Right cardiac atrium (tissue), 5 donors: Measurements from ENCODE around the gene ATP10B. TPM values are rescaled to one million over a fixed set of nuclear protein-coding genes. Genes with fewer than 3 reads are reported as not detected.

ENCODE experiments used
- ATAC-seq, 2 donors: fragments of 200-7000 bp; cut with Tn5 transposase; one replicate each; pipeline versions ENCODE4 v1.8.0 to v1.9.1; 2020; ENCODE audit warnings: moderate library complexity in 2 of 2, mild to moderate bottlenecking in 1 of 2
- DNase-seq, 3 donors: peaks; one replicate each; pipeline ENCODE4 v3.0.0-alpha.2; 2020
- H3K27ac ChIP-seq: one replicate; pipeline ENCODE4 v1.5.1; 2013; ENCODE audit warnings: mild to moderate bottlenecking, low read length, control low read depth, moderate library complexity
- H3K27me3 ChIP-seq: one replicate; pipeline ENCODE4 v1.6.1; 2013; ENCODE audit not compliant: control insufficient read depth, insufficient read depth
- H3K4me1 ChIP-seq: one replicate; pipeline ENCODE4 v1.6.1; 2013; ENCODE audit warnings: low read length; ENCODE audit not compliant: control insufficient read depth, insufficient read depth
- H3K4me3 ChIP-seq: one replicate; pipeline ENCODE4 v1.5.1; 2013; ENCODE audit warnings: low read length, control low read depth
- H3K9me3 ChIP-seq: one replicate; pipeline ENCODE4 v1.6.1; 2013; ENCODE audit warnings: low read length; ENCODE audit not compliant: control insufficient read depth
- WGBS: extraction: QIAGEN DNeasy Blood & Tissue Kit; methylation state at CpG from one replicate; pipeline ENCODE4 v1.1.7; 2013; 5-methylcytosine and 5-hydroxymethylcytosine counted together
- intact Hi-C, 4 donors: fragments of 100-400 bp; cut with DNase I; formaldehyde crosslinking; loops; one replicate each; pipeline versions ENCODE4 v1.11.0 to v1.14.0; 2022 to 2023
- polyA plus RNA-seq: library from polyadenylated mRNA; stranded (reverse); fragments of 200-250 nt; gene quantifications from one replicate; pipeline ENCODE4 v1.2.3, GENCODE V29; 2013
- total RNA-seq, 4 donors: library from RNA; stranded (reverse); fragmentation: NEBNext Ultra II Directional; extraction: Animal tissue kit (Norgen Biotek cat#: 25700); gene quantifications; one replicate each; pipeline ENCODE4 v1.2.1, GENCODE V29; 2021
- donor health status: healthy with polysubstance abuse.
- donor health status: DM: no; HTN: yes; CAD: no.
- donor health status: DM: no; HTN: no; CAD: no.
- donor health status: DM: no; HTN: yes; CAD: no; lungs with severe emphysema.
- donor health status: DM: yes; HTN: yes; CAD: no.

ATP10B gene
- total and polyA plus RNA-seq, 5 donors = 0.25 TPM; not detected in 4

DNA sequence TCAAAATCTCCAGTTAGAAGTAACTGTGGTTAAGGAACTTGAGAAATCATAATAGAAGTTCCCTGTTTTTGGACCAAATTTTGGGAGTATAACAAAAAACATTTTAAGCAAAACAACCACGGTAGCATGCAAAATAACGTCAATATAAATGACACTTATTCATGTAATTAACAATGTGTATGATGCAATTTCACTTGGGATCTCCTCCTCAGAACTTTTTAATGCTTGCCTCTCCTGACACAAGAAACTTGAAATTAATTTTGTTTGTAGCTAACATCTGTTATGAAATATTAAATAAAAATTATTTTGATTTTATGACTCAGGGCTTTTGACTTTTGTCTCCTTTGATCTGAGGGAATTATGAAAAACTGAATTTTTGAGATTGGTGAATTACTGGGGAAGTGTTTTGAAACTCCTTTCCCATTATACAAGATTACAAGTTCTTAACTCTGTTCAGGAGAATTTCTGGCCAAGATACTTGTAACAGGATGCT is 149.7 kb downstream of the ATP10B start:
- DNase-seq = no peak
- WGBS = 68% methylated on average over 2 of the region's 2 CpGs
- Histone ChIP-seq H3K27me3 (no peaks in the 10 kb centered on the region), H3K4me3 (no peak overlapping the region), H3K27ac (no peak overlapping the region), H3K4me1 (no peaks in the 10 kb centered on the region), H3K9me3 (no peaks in the 10 kb centered on the region)
- intact Hi-C loops = no loop called here
- no peak for ATAC-seq

DNA sequence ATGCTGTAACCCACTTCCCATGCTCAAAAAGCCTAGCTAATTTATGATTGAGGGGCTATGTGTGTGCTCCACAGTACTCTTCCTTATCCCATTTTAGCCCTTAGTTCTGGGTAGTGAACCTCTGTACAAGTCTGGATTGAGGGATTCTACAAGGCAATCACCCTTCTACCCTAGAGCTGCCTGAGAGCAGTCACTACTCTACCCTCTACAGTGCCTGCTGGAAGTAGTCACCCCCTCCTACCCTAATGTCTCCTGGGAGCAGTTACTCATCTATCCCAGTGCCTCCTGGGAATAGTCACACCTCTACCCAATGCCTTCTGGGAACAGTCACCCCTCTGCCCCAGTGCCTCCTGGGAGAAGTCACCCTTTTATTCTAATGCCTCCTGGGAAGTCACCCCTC is 150.6 kb downstream of the ATP10B start:
- Histone ChIP-seq H3K27me3 (no peaks in the 10 kb centered on the region), H3K4me3 (no peak overlapping the region), H3K4me1 (no peaks in the 10 kb centered on the region), H3K9me3 (no peaks in the 10 kb centered on the region), H3K27ac (no peak overlapping the region)
- intact Hi-C loops = no loop called here
- ATAC-seq (no peak), DNase-seq (no peak)

- H3K4me3 ChIP-seq = no peak overlapping the region
- WGBS = 39% methylated on average over 1 of the region's 1 CpG
- ATAC-seq (no peak), DNase-seq (no peak)
- no peak overlapping the region for H3K27ac ChIP-seq
- no peaks in the 10 kb centered on the region for H3K9me3 ChIP-seq
- H3K4me1 ChIP-seq = peaks cover 2% of the 10 kb centered on the region
- intact Hi-C loops = no loop called here
- H3K27me3 ChIP-seq = no peaks in the 10 kb centered on the region
These were observed 152.7 kb downstream of the ATP10B start for GRCh38 chr5:160699301-160699700.

GRCh38 chr5:160697281-160697680 is 154.7 kb downstream of the ATP10B start:
- DNase-seq (no peak), ATAC-seq (no peak)
- intact Hi-C loops = no loop called here
- Histone ChIP-seq H3K27ac (no peak overlapping the region), H3K27me3 (no peaks in the 10 kb centered on the region), H3K4me1 (peaks cover 2% of the 10 kb centered on the region), H3K9me3 (no peaks in the 10 kb centered on the region), H3K4me3 (no peak overlapping the region)
- WGBS = 88% methylated on average over 3 of the region's 3 CpGs

DNA sequence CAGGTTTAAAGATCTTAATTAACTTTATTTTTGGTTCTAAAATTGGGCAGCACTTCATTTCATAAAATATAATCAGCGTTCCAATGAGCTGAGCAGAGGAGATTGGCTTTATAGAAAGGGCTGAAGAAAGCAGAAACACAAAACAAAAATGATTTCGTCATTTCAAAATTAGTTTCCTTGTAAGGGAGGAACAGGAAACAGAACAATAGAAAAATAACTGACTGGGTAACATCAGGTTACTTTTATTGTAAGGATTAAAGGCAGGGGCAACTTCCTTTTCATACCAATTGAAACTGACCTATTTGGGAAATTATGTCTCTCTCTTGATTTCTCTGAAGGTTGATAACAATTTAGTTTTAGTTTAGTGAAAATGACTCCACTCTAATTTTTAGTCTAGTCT is 157.1 kb downstream of the ATP10B start:
- DNase-seq (no peak), ATAC-seq (no peak)
- WGBS = 56% methylated on average over 2 of the region's 2 CpGs
- Histone ChIP-seq H3K27me3 (no peaks in the 10 kb centered on the region), H3K9me3 (no peaks in the 10 kb centered on the region), H3K4me1 (peaks cover 2% of the 10 kb centered on the region), H3K4me3 (no peak overlapping the region), H3K27ac (no peak overlapping the region)
- intact Hi-C loops = no loop called here

GRCh38 chr5:160693831-160694465 is 158.1 kb downstream of the ATP10B start:
- intact Hi-C loops = no loop called here
- no peaks in the 10 kb centered on the region for H3K27me3 ChIP-seq
- H3K9me3 ChIP-seq = no peaks in the 10 kb centered on the region
- no peak overlapping the region for H3K4me3 ChIP-seq
- H3K4me1 ChIP-seq = peaks cover 2% of the 10 kb centered on the region
- 68% methylated on average over 7 of the region's 7 CpGs for WGBS
- DNase-seq = no peak
- no peak overlapping the region for H3K27ac ChIP-seq
- ATAC-seq = no peak

DNA sequence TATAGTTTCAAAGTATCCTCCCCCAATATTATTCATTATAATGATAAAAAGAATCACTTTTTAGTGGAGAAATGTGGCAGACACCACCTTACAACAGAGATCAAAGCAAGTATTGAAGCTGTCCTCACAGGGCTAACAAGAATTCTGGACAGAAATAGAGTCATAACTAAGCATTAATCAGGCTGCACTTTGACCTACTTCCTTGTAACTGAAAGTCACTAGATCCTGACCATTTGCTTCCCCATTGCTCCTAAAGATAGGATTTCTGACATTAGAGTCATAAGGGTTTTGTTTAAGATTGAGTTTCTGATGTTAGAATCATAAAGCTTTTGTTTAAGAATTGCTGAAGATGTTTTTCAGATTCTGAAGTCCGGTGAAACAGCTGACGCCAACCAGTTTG is 159.7 kb downstream of the ATP10B start:
- no peaks in the 10 kb centered on the region for H3K27me3 ChIP-seq
- WGBS = 83% methylated on average over 2 of the region's 2 CpGs
- ATAC-seq = no peak
- peaks cover 2% of the 10 kb centered on the region for H3K4me1 ChIP-seq
- no peak overlapping the region for H3K4me3 ChIP-seq
- intact Hi-C loops = no loop called here
- no peaks in the 10 kb centered on the region for H3K9me3 ChIP-seq
- no peak for DNase-seq
- H3K27ac ChIP-seq = no peak overlapping the region

GRCh38 chr5:160685695-160686094 is 166.3 kb downstream of the ATP10B start:
- DNase-seq = no peak
- H3K4me3 ChIP-seq = no peak overlapping the region
- intact Hi-C loops = no loop called here
- no peaks in the 10 kb centered on the region for H3K4me1 ChIP-seq
- no peaks in the 10 kb centered on the region for H3K9me3 ChIP-seq
- WGBS = 38% methylated on average over 6 of the region's 6 CpGs
- H3K27me3 ChIP-seq = no peaks in the 10 kb centered on the region
- no peak for ATAC-seq
- H3K27ac ChIP-seq = no peak overlapping the region

- no peak for ATAC-seq
- Histone ChIP-seq H3K4me3 (no peak overlapping the region), H3K27ac (no peak overlapping the region), H3K27me3 (no peaks in the 10 kb centered on the region), H3K9me3 (no peaks in the 10 kb centered on the region), H3K4me1 (no peaks in the 10 kb centered on the region)
- WGBS = 74% methylated on average over 1 of the region's 1 CpG
- DNase-seq = no peak
- intact Hi-C loops = no loop called here
These were observed 166.8 kb downstream of the ATP10B start for GRCh38 chr5:160685219-160685618.

DNA sequence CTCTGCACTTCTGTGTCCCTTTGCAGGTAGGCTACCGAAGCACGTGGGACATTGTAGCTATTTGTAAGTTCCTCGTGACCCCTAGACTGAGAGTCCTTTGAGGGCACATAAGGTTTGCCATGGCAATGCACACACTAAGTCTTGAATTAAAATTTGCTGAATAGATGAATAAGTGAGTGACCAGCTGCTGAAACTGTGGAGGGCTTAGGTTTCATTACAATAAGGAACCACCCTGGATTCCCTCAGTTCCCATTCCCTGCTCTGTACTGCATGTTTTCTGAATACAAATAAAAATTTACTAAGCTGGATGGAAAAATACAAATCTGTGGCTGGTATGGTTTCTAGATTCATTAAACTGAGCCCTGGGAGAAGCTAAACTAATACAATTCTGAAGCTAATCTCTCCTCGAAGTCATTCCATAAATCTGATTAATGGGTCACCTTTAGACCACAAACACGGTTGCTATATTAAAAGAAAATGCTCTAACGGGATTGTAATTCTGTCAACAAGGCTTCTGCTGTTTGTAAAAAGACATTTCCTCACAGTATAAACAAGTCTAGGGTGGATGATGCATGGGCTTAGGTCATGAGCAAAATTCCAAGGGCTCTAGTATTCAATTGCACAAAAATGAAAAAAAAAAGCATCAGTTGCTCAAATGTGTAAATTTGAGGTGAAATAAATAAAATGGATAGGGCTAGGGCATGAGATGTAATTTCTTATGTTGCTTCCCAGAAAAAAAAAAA is 172.3 kb downstream of the ATP10B start:
- Histone ChIP-seq H3K27me3 (no peaks in the 10 kb centered on the region), H3K9me3 (no peaks in the 10 kb centered on the region), H3K27ac (no peak overlapping the region), H3K4me1 (no peaks in the 10 kb centered on the region), H3K4me3 (no peak overlapping the region)
- WGBS = 78% methylated on average over 6 of the region's 6 CpGs
- DNase-seq = no peak
- no peak for ATAC-seq
- intact Hi-C loops = no loop called here

GRCh38 chr5:160675988-160676387 is 176.0 kb downstream of the ATP10B start:
- Histone ChIP-seq H3K27me3 (no peaks in the 10 kb centered on the region), H3K4me3 (no peak overlapping the region), H3K4me1 (no peaks in the 10 kb centered on the region), H3K27ac (no peak overlapping the region), H3K9me3 (no peaks in the 10 kb centered on the region)
- intact Hi-C loops = no loop called here
- DNase-seq = no peak
- no peak for ATAC-seq
- 72% methylated on average over 2 of the region's 2 CpGs for WGBS
